Heart left ventricle (tissue), 16 donors: Measurements from ENCODE around the gene FRMD6. TPM values are rescaled to one million over a fixed set of nuclear protein-coding genes. Genes with fewer than 3 reads are reported as not detected.

Source experiments
- ATAC-seq, 4 donors: fragments of 200-7000 bp; cut with Tn5 transposase; one replicate each; pipeline ENCODE4 v1.9.1; 2020 to 2022; ENCODE audit warnings: moderate library complexity in 4 of 4, mild to moderate bottlenecking in 3 of 4, moderate number of reproducible peaks in 1 of 4
- DNase-seq, 5 donors: peaks; one replicate each; pipeline ENCODE4 v3.0.0-alpha.2; 2020
- H3K27ac ChIP-seq, 12 donors: fragments of 200-600 bp; sonication (generic) in 4 of 12; one replicate each; pipeline versions ENCODE4 v1.5.0 to v1.8.0; 2016 to 2022; ENCODE audit warnings: mild to moderate bottlenecking in 2 of 12
- H3K27me3 ChIP-seq, 9 donors: fragments of 200-600 bp; sonication (generic) in 2 of 9; one replicate each; pipeline versions ENCODE4 v1.5.1 to v1.8.0; 2016 to 2022; ENCODE audit warnings: mild to moderate bottlenecking in 3 of 9
- H3K36me3 ChIP-seq, 9 donors: fragments of 200-600 bp; sonication (generic) in 2 of 9; one replicate each; pipeline versions ENCODE4 v1.5.0 to v1.8.0; 2018 to 2022; ENCODE audit warnings: mild to moderate bottlenecking in 2 of 9
- H3K4me1 ChIP-seq, 12 donors: fragments of 200-600 bp; sonication (generic) in 4 of 12; one replicate each; pipeline versions ENCODE4 v1.5.0 to v1.8.0; 2016 to 2022; ENCODE audit warnings: mild to moderate bottlenecking in 3 of 12
- H3K4me3 ChIP-seq, 12 donors: fragments of 200-600 bp; sonication (generic) in 4 of 12; one replicate each; pipeline versions ENCODE4 v1.5.0 to v1.8.0; 2017 to 2022; ENCODE audit warnings: mild to moderate bottlenecking in 9 of 12, moderate library complexity in 4 of 12
- H3K9me3 ChIP-seq, 12 donors: fragments of 200-600 bp; sonication (generic) in 4 of 12; one replicate each; pipeline versions ENCODE4 v1.5.0 to v1.8.0; 2016 to 2022; ENCODE audit warnings: mild to moderate bottlenecking in 1 of 12
- CTCF ChIP-seq, 12 donors: fragments of 200-600 bp; sonication (generic) in 4 of 12; IDR thresholded peaks; one replicate each; pipeline versions ENCODE4 v1.5.0 to v1.8.0; 2018 to 2022; ENCODE audit warnings: antibody characterized with exemption in 12 of 12, mild to moderate bottlenecking in 5 of 12
- POLR2A ChIP-seq, 2 donors: fragments of 450-650 bp; IDR thresholded peaks; one replicate each; pipeline ENCODE4 v1.6.1; 2017; ENCODE audit warnings: antibody characterized with exemption in 2 of 2, mild to moderate bottlenecking in 2 of 2, moderate library complexity in 2 of 2
- WGBS, 4 donors: extraction: QIAGEN DNeasy Blood & Tissue Kit in 2 of 4; methylation state at CpG; one replicate each; pipeline versions ENCODE4 v1.1.5 to v1.1.7; 2013 to 2018; 5-methylcytosine and 5-hydroxymethylcytosine counted together
- intact Hi-C, 10 donors: fragments of 100-400 bp; cut with DNase I; formaldehyde crosslinking; loops; one replicate each; pipeline versions ENCODE4 v1.11.1 to v1.14.2; 2022
- polyA plus RNA-seq, 2 donors: library from polyadenylated mRNA; stranded (reverse); fragments of 200-250 nt; gene quantifications; one replicate each; pipeline ENCODE4 v1.2.3, GENCODE V29; 2013
- total RNA-seq, 9 donors: library from RNA; depleted of rRNA in 2 of 9; stranded (reverse); fragments of >200 nt in 2 of 9; fragmentation: NEBNext Ultra II Directional in 3 of 9; extraction: Animal tissue kit (Norgen Biotek cat#: 25700) in 3 of 9; gene quantifications; one replicate each; pipeline versions ENCODE4 v1.1.0 to v1.2.4, GENCODE V29; 2016 to 2023
- donor health status: ischemic (EF 13 %, LVEDD 7.1; RV severe dilation, severe dysfunction).
- donor health status: healthy with polysubstance abuse.
- donor health status: DM: no; HTN: yes; CAD: no.
- donor health status: DM: no; HTN: no; CAD: no.
- donor health status: ischemic (EF 25% LVEDD 6.9; RV normal size, moderate dysfunction).
- donor health status: ischemic (EF 25% LVEDD 5.7; RV mildly dilated, moderate dysfunction).
- donor health status: healthy.
- donor health status: DM: yes; HTN: yes; CAD: no.
- donor health status: ischemic (EF 35%, LVEDD 5.7; RV mildly dilated, moderate dysfunction).
- donor health status: nonischemic (EF 11% LVEDD 7.7; RV severe dilation, severe dysfunction).
- donor health status: DM: yes; HTN: yes; CAD: no.
- donor health status: PGD.
- donor health status: ischemic (EF 29% LVEDD 5.4; RV normal size, mild dysfunction).
- donor health status: nonischemic (EF 23%, LVEDD 6.1; RV moderate dilation, normal function).

The FRMD6 gene
- total and polyA plus RNA-seq, 11 donors: 1.9 to 23.2 (median 8.9) TPM

GRCh38 chr14:51605575-51605974, 46.1 kb upstream of the FRMD6 start:
- DNase-seq (no peak), ATAC-seq (no peak)
- H3K4me1 ChIP-seq: no peaks in the 10 kb centered on the region
- WGBS, 4 donors: 80 to 88% (median 83%) methylated on average over 2 of the region's 2 CpGs
- H3K9me3 ChIP-seq: no peaks in the 10 kb centered on the region
- TF ChIP-seq CTCF (IDR thresholded peaks at IDR 0.05): no peak
- no peak for TF ChIP-seq POLR2A (IDR thresholded peaks at IDR 0.05)
- no peak overlapping the region for H3K4me3 ChIP-seq
- no peaks in the 10 kb centered on the region for H3K36me3 ChIP-seq
- no peak overlapping the region for H3K27ac ChIP-seq
- no peaks in the 10 kb centered on the region for H3K27me3 ChIP-seq
- intact Hi-C loops: no loop called here

GRCh38 chr14:51607711-51608110, 44.0 kb upstream of the FRMD6 start:
- H3K9me3 ChIP-seq: no peaks in the 10 kb centered on the region
- no peaks in the 10 kb centered on the region for H3K4me1 ChIP-seq
- ATAC-seq (no peak), DNase-seq (no peak)
- TF ChIP-seq CTCF (IDR thresholded peaks at IDR 0.05) (no peak), POLR2A (IDR thresholded peaks at IDR 0.05) (no peak)
- H3K27ac ChIP-seq: no peak overlapping the region
- H3K27me3 ChIP-seq: no peaks in the 10 kb centered on the region
- intact Hi-C loops: no loop called here
- 75 to 91% (median 82%) methylated on average over 12 of the region's 12 CpGs for WGBS, 4 donors
- no peaks in the 10 kb centered on the region for H3K36me3 ChIP-seq
- H3K4me3 ChIP-seq: no peak overlapping the region

- Histone ChIP-seq H3K36me3 (no peaks in the 10 kb centered on the region), H3K27me3 (no peaks in the 10 kb centered on the region), H3K27ac (no peak overlapping the region), H3K9me3 (no peaks in the 10 kb centered on the region), H3K4me1 (no peaks in the 10 kb centered on the region), H3K4me3 (no peak overlapping the region)
- no peak for TF ChIP-seq CTCF (IDR thresholded peaks at IDR 0.05)
- no peak for TF ChIP-seq POLR2A (IDR thresholded peaks at IDR 0.05)
- ATAC-seq (no peak), DNase-seq (no peak)
- intact Hi-C loops: no loop called here
- 58 to 66% (median 64%) methylated on average over 8 of the region's 8 CpGs for WGBS, 4 donors
Observed at GRCh38 chr14:51609251-51609954, 42.3 kb upstream of the FRMD6 start.

GRCh38 chr14:51609955-51610283, 41.8 kb upstream of the FRMD6 start:
- H3K36me3 ChIP-seq: no peaks in the 10 kb centered on the region
- H3K27ac ChIP-seq: no peak overlapping the region
- no peaks in the 10 kb centered on the region for H3K4me1 ChIP-seq
- ATAC-seq: no peak
- no peak for TF ChIP-seq CTCF (IDR thresholded peaks at IDR 0.05)
- TF ChIP-seq POLR2A (IDR thresholded peaks at IDR 0.05): no peak
- H3K27me3 ChIP-seq: no peaks in the 10 kb centered on the region
- intact Hi-C loops: no loop called here
- no peak for DNase-seq
- no peak overlapping the region for H3K4me3 ChIP-seq
- no peaks in the 10 kb centered on the region for H3K9me3 ChIP-seq
- 91 to 94% (median 91%) methylated on average over 5 of the region's 5 CpGs for WGBS, 4 donors
